H1 (cell line): ENCODE data around the gene HMG20A. TPM values are rescaled to one million over a fixed set of nuclear protein-coding genes. Genes with fewer than 3 reads are reported as not detected.

ENCODE experiments used
- CTCF ChIA-PET: fragments of 300-600 bp; sonication (Branson Sonifier 250); formaldehyde crosslinking; loops from one replicate; lab custom pipeline; 2021; ENCODE audit not compliant: partially characterized antibody; lab: Charles Lee
- POLR2A ChIA-PET: fragments of 300-600 bp; sonication (Branson Sonifier 250); formaldehyde crosslinking; loops from one replicate; lab custom pipeline; 2021; ENCODE audit warnings: inconsistent platforms; ENCODE audit not compliant: partially characterized antibody; lab: Charles Lee
- DNase-seq, 2 experiments: peaks; one replicate each; pipeline versions ENCODE4 v3.0.0 to v3.0.0-alpha.2; 2010 to 2022; ENCODE audit warnings: low spot score in 2 of 2, low read depth in 1 of 2, mixed read lengths in 1 of 2
- FAIRE-seq: peaks from 2 replicates; lab custom pipeline; 2011; peaks lifted over from hg19 to GRCh38; lab: Jason Lieb, UNC
- H2AFZ ChIP-seq: 2 replicates; pipeline ENCODE4 v1.8.1; 2012; ENCODE audit warnings: low read length, inconsistent platforms
- H2AK5ac ChIP-seq: 2 replicates; pipeline ENCODE4 v1.6.1; 2013; ENCODE audit warnings: low read depth, low read length
- H2BK120ac ChIP-seq: replicated peaks from 2 replicates; pipeline ENCODE3; 2013; ENCODE audit warnings: low read depth, low read length, inconsistent platforms
- H2BK12ac ChIP-seq: 2 replicates; pipeline ENCODE4 v1.6.1; 2013; ENCODE audit warnings: low read depth, low read length
- H2BK15ac ChIP-seq: 2 replicates; pipeline ENCODE4 v1.6.1; 2013; ENCODE audit warnings: low read length
- H2BK20ac ChIP-seq: 2 replicates; pipeline ENCODE4 v1.6.1; 2013; ENCODE audit warnings: low read length
- H2BK5ac ChIP-seq: 2 replicates; pipeline ENCODE4 v1.6.1; 2013; ENCODE audit warnings: low read depth, low read length
- H3K14ac ChIP-seq: 2 replicates; pipeline ENCODE4 v1.6.1; 2013; ENCODE audit warnings: inconsistent platforms; ENCODE audit not compliant: insufficient read length
- H3K18ac ChIP-seq: 2 replicates; pipeline ENCODE4 v1.6.1; 2013; ENCODE audit warnings: low read length; ENCODE audit errors: extremely low read depth
- H3K23ac ChIP-seq: 2 replicates; pipeline ENCODE4 v1.6.1; 2013; ENCODE audit warnings: inconsistent platforms; ENCODE audit not compliant: insufficient read length
- H3K23me2 ChIP-seq: 2 replicates; pipeline ENCODE4 v1.6.1; 2013; ENCODE audit warnings: low read depth, low read length
- H3K27ac ChIP-seq: 2 replicates; pipeline ENCODE4 v1.6.1; 2011; ENCODE audit warnings: low read depth, low read length, inconsistent platforms
- H3K27me3 ChIP-seq, 4 experiments: replicated peaks in 1 of 4; 1 replicate in 1 of 4; 2 replicates in 3 of 4; pipeline versions ENCODE4 v1.6.1 to v1.8.1; 2011 to 2013; ENCODE audit warnings: low read length in 3 of 4, mild to moderate bottlenecking in 3 of 4, inconsistent platforms in 2 of 4, mixed read lengths in 2 of 4, moderate library complexity in 1 of 4; ENCODE audit not compliant: control insufficient read depth in 3 of 4, insufficient read depth in 3 of 4; ENCODE audit errors: extremely low read depth in 1 of 4
- H3K36me3 ChIP-seq, 4 experiments: 2 replicates each; pipeline versions ENCODE4 v1.6.1 to v1.8.1; 2011 to 2013; ENCODE audit warnings: mild to moderate bottlenecking in 4 of 4, low read length in 3 of 4, moderate library complexity in 2 of 4, control low read depth in 1 of 4, inconsistent platforms in 1 of 4; ENCODE audit not compliant: insufficient read depth in 4 of 4, control insufficient read depth in 2 of 4
- H3K4ac ChIP-seq: replicated peaks from 2 replicates; pipeline ENCODE3; 2013; ENCODE audit warnings: low read length, low read depth, mixed read lengths, inconsistent platforms; ENCODE audit not compliant: insufficient read length
- H3K4me1 ChIP-seq, 4 experiments: replicated peaks in 1 of 4; 1 replicate in 1 of 4; 2 replicates in 3 of 4; pipeline versions ENCODE4 v1.6.1 to v1.8.1; 2011 to 2013; ENCODE audit warnings: low read length in 3 of 4, inconsistent platforms in 2 of 4, mixed read lengths in 1 of 4; ENCODE audit not compliant: insufficient read depth in 4 of 4, control insufficient read depth in 3 of 4
- H3K4me2 ChIP-seq, 2 experiments: 2 replicates each; pipeline versions ENCODE4 v1.6.1 to v1.8.1; 2011 to 2013; ENCODE audit warnings: low read depth in 2 of 2, low read length in 2 of 2, control low read depth in 1 of 2, inconsistent platforms in 1 of 2, mild to moderate bottlenecking in 1 of 2; ENCODE audit not compliant: insufficient read depth in 1 of 2
- H3K4me3 ChIP-seq, 4 experiments: fragments of 200-600, 300-600 bp in 1 of 4; sonication (generic), shearing (Covaris generic), sonication (Bioruptor Twin) in 1 of 4; 2 replicates each; pipeline versions ENCODE4 v1.5.1 to v1.8.1; 2011 to 2016; ENCODE audit warnings: low read length in 4 of 4, low read depth in 3 of 4, control low read depth in 2 of 4, inconsistent platforms in 2 of 4, mild to moderate bottlenecking in 2 of 4, mixed read lengths in 1 of 4, moderate library complexity in 1 of 4; ENCODE audit not compliant: insufficient read depth in 2 of 4; ENCODE audit errors: extremely low read depth in 1 of 4
- H3K56ac ChIP-seq: replicated peaks from 2 replicates; pipeline ENCODE3; 2013; ENCODE audit warnings: low read depth, mild to moderate bottlenecking, mixed read lengths, low read length, inconsistent platforms; ENCODE audit not compliant: insufficient read length
- H3K79me1 ChIP-seq: 2 replicates; pipeline ENCODE4 v1.6.1; 2013; ENCODE audit warnings: low read depth, low read length, control low read depth
- H3K79me2 ChIP-seq, 2 experiments: 2 replicates each; pipeline versions ENCODE4 v1.6.1 to v1.8.1; 2012 to 2013; ENCODE audit warnings: low read length in 2 of 2, mild to moderate bottlenecking in 2 of 2, inconsistent platforms in 1 of 2; ENCODE audit not compliant: insufficient read depth in 2 of 2, control insufficient read depth in 1 of 2
- H3K9ac ChIP-seq, 4 experiments: replicated peaks in 1 of 4; 1 replicate in 1 of 4; 2 replicates in 3 of 4; pipeline versions ENCODE4 v1.6.1 to v1.8.1; 2011 to 2013; ENCODE audit warnings: low read depth in 3 of 4, low read length in 3 of 4, control low read depth in 2 of 4, mild to moderate bottlenecking in 2 of 4, moderate library complexity in 2 of 4, inconsistent platforms in 1 of 4; ENCODE audit errors: extremely low read depth in 1 of 4
- H3K9me3 ChIP-seq, 2 experiments: 2 replicates each; pipeline versions ENCODE4 v1.6.1 to v1.8.1; 2012 to 2013; ENCODE audit warnings: mild to moderate bottlenecking in 2 of 2, moderate library complexity in 2 of 2, control low read depth in 1 of 2, inconsistent platforms in 1 of 2, low read depth in 1 of 2, low read length in 1 of 2, mixed read lengths in 1 of 2; ENCODE audit not compliant: insufficient read depth in 2 of 2
- H4K20me1 ChIP-seq, 2 experiments: replicated peaks in 1 of 2; 2 replicates each; pipeline versions ENCODE3 to v1.8.1; 2011 to 2013; ENCODE audit warnings: inconsistent platforms in 2 of 2, low read length in 2 of 2, mild to moderate bottlenecking in 1 of 2; ENCODE audit not compliant: insufficient read depth in 2 of 2, control insufficient read depth in 1 of 2
- H4K5ac ChIP-seq: 2 replicates; pipeline ENCODE4 v1.6.1; 2013; ENCODE audit warnings: low read length, low read depth, mixed read lengths, inconsistent platforms; ENCODE audit not compliant: insufficient read length
- H4K8ac ChIP-seq: 2 replicates; pipeline ENCODE4 v1.8.0; 2013; ENCODE audit warnings: mild to moderate bottlenecking, moderate library complexity, low read length, inconsistent platforms; ENCODE audit not compliant: insufficient read depth; ENCODE audit errors: extremely low read depth
- H4K91ac ChIP-seq: replicated peaks from 2 replicates; pipeline ENCODE3; 2013; ENCODE audit warnings: low read length, mixed read lengths, inconsistent platforms; ENCODE audit not compliant: insufficient read length
- ASH2L ChIP-seq: fragments of 200-600, 300-600 bp; sonication (generic); IDR thresholded peaks from one replicate; pipeline ENCODE4 v1.7.1; 2017; ENCODE audit warnings: low read length
- ATF2 ChIP-seq: IDR thresholded peaks from 2 replicates; pipeline ENCODE4 v1.6.1; 2012; ENCODE audit warnings: low read length, inconsistent platforms
- E2F6 ChIP-seq: IDR thresholded peaks from 2 replicates; pipeline ENCODE4 v1.6.1; 2012; ENCODE audit warnings: inconsistent platforms
- EP300 ChIP-seq, 2 experiments: IDR thresholded peaks; 1 replicate in 1 of 2; 2 replicates in 1 of 2; pipeline ENCODE4 v1.6.1; 2011 to 2012; ENCODE audit warnings: low read depth in 2 of 2, low read length in 2 of 2, mild to moderate bottlenecking in 2 of 2, borderline replicate concordance in 1 of 2, inconsistent platforms in 1 of 2, moderate library complexity in 1 of 2
- KDM5A ChIP-seq: fragments of 200-600 bp; IDR thresholded peaks from 2 replicates; pipeline ENCODE4 v1.7.1; 2012; ENCODE audit warnings: mild to moderate bottlenecking, low read length, inconsistent platforms, mixed read lengths
- NANOG ChIP-seq: IDR thresholded peaks from 2 replicates; pipeline ENCODE4 v1.6.1; 2011; ENCODE audit warnings: low read length, low read depth, mild to moderate bottlenecking, inconsistent platforms; ENCODE audit not compliant: insufficient read depth, poor library complexity, severe bottlenecking
- PHF8 ChIP-seq: fragments of 200-600 bp; sonication (generic); conservative IDR thresholded peaks from 2 replicates; pipeline ENCODE4 v1.7.1; 2012; ENCODE audit warnings: low read depth, mild to moderate bottlenecking, inconsistent platforms, low read length, moderate library complexity
- POLR2AphosphoS5 ChIP-seq: IDR thresholded peaks from 2 replicates; pipeline ENCODE4 v1.6.1; 2011; ENCODE audit warnings: low read depth, low read length
- RXRA ChIP-seq: IDR thresholded peaks from 2 replicates; pipeline ENCODE4 v1.6.1; 2011; ENCODE audit warnings: low read depth, mild to moderate bottlenecking, low read length, moderate library complexity; ENCODE audit not compliant: insufficient read depth
- WGBS, 2 experiments: shearing (Covaris generic) in 1 of 2; methylation state at CpG; one replicate each; pipeline versions ENCODE4 v1.1.6 to v1.1.7; 2013 to 2015; ENCODE audit warnings: low lambda C conversion rate in 2 of 2, mixed read lengths in 2 of 2, inconsistent platforms in 1 of 2, low coverage in 1 of 2, missing lambda C conversion rate in 1 of 2; ENCODE audit not compliant: insufficient replicate concordance in 2 of 2, insufficient coverage in 1 of 2, insufficient read length in 1 of 2; ENCODE audit errors: extremely low coverage in 1 of 2, missing lambda C conversion rate in 1 of 2; 5-methylcytosine and 5-hydroxymethylcytosine counted together
- polyA plus RNA-seq, 7 experiments: library from polyadenylated mRNA; depleted of rRNA in 3 of 7; stranded (reverse) in 5 of 7; unstranded in 2 of 7; fragments of >200 nt in 5 of 7; fragments of 200-250 nt in 2 of 7; gene quantifications; 1 replicate in 5 of 7; 2 replicates in 1 of 7; 4 replicates in 1 of 7; pipeline versions ENCODE4 v1.2.1 to v1.2.3, GENCODE V29; 2011 to 2013; ENCODE audit warnings: missing spikeins in 2 of 7, mixed read lengths in 2 of 7
- total RNA-seq: library from RNA; stranded (reverse); fragmentation: NEBNext Ultra II Directional; extraction: Animal tissue kit (Norgen Biotek cat#: 25700); gene quantifications from 2 replicates; pipeline ENCODE4 v1.2.1, GENCODE V29; 2021

Gene HMG20A
- total and polyA plus RNA-seq, 2 of the 8 experiments (the other 6 are each of a cell fraction or from before 2014, with no cell fraction given), result 52.1 to 59.7 TPM

GRCh38 chr15:77480859-77481633 lies 60.4 kb downstream of the HMG20A start:
- Histone ChIP-seq H3K9me3 (no peaks in the 10 kb centered on the region), H4K91ac (no peak overlapping the region)
- no peak for TF ChIP-seq RXRA
- TF ChIP-seq ASH2L, result no peak
- no peak for TF ChIP-seq NANOG
- TF ChIP-seq POLR2AphosphoS5, result no peak
- no peak for TF ChIP-seq E2F6
- TF ChIP-seq ATF2, result no peak
- no peak for TF ChIP-seq PHF8
- no peak for TF ChIP-seq KDM5A
- no peak for TF ChIP-seq EP300 (IDR thresholded peaks at IDR 0.05; ENCODE audit: borderline replicate concordance in 1 of 2, low read depth in 2 of 2, low read length in 2 of 2)

More at GRCh38 chr15:77480859-77481633, 60.4 kb downstream of the HMG20A start:
- no peak overlapping the region for H2AFZ ChIP-seq
- H3K14ac ChIP-seq, result no peak overlapping the region
- no peak overlapping the region for H3K4me3 ChIP-seq
- no peak overlapping the region for H2BK15ac ChIP-seq
- no peak overlapping the region for H2BK120ac ChIP-seq
- no peak overlapping the region for H3K4me2 ChIP-seq
- DNase-seq (no peak), FAIRE-seq (no peak)
- H4K5ac ChIP-seq, result no peak overlapping the region
- no peak overlapping the region for H3K4ac ChIP-seq
- no peaks in the 10 kb centered on the region for H3K23me2 ChIP-seq
- no peak overlapping the region for H3K56ac ChIP-seq
- H2BK12ac ChIP-seq, result no peak overlapping the region
- H2BK20ac ChIP-seq, result no peak overlapping the region
- ChIA-PET POLR2A (no interaction called here), CTCF (interaction anchor here (0.6 to 2.9 kb wide), 7 partner anchors 13 to 62 kb away, joined by 3 to 9 read pairs (median 4); no protein-coding TSS in a partner anchor)
- H3K4me1 ChIP-seq, result peaks cover 3 to 22% (median 15%) of the 10 kb centered on the region in 4 experiments
- H3K9ac ChIP-seq, result no peak overlapping the region
- H4K20me1 ChIP-seq, result no peaks in the 10 kb centered on the region
- no peaks in the 10 kb centered on the region for H3K79me1 ChIP-seq
- H3K23ac ChIP-seq, result no peak overlapping the region
- H2AK5ac ChIP-seq, result no peak overlapping the region
- no peak overlapping the region for H3K27ac ChIP-seq
- no peaks in the 10 kb centered on the region for H3K27me3 ChIP-seq
- 90% methylated on average over 2 of the region's 2 CpGs; no CpG with 5 or more reads in 1 of the 2 experiments for WGBS, 2 experiments
- H3K18ac ChIP-seq, result no peak overlapping the region
- H3K79me2 ChIP-seq, result no peaks in the 10 kb centered on the region
- H3K36me3 ChIP-seq, result peaks cover 0 to 36% (median 7%) of the 10 kb centered on the region in 4 experiments; a peak in 5 of 8 replicates
- no peak overlapping the region for H4K8ac ChIP-seq
- H2BK5ac ChIP-seq, result no peak overlapping the region
